ENCODE data around the gene ATOX1.

DNA sequence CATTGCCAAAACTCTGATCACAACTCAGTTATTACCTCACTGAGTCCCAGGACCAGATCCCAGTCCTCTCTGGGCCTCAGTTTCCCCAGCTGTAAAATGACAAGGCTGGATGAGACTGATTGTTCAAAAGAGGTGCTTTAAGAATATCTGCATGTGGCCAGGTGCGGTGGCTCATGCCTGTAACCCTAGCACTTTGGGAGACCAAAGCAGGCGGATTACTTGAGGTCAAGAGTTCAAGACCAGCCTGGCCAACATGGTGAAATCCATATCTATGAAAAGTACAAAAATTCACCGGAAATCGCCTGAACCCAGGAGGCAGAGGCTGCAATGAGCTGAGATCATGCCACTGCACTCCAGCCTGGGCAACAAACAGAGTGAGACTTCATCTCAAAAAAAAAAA lies 8.3 kb downstream of the ATOX1 start:
- TF ChIP-seq EZH2phosphoT487 (IDR thresholded peaks at IDR 0.05; ENCODE audit: borderline replicate concordance, low read depth, low read length), result no peak
- TF ChIP-seq, protein P1, sequence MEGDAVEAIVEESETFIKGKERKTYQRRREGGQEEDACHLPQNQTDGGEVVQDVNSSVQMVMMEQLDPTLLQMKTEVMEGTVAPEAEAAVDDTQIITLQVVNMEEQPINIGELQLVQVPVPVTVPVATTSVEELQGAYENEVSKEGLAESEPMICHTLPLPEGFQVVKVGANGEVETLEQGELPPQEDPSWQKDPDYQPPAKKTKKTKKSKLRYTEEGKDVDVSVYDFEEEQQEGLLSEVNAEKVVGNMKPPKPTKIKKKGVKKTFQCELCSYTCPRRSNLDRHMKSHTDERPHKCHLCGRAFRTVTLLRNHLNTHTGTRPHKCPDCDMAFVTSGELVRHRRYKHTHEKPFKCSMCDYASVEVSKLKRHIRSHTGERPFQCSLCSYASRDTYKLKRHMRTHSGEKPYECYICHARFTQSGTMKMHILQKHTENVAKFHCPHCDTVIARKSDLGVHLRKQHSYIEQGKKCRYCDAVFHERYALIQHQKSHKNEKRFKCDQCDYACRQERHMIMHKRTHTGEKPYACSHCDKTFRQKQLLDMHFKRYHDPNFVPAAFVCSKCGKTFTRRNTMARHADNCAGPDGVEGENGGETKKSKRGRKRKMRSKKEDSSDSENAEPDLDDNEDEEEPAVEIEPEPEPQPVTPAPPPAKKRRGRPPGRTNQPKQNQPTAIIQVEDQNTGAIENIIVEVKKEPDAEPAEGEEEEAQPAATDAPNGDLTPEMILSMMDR (conservative IDR thresholded peaks at IDR 0.05; ENCODE audit: low read length), result no peak

Data from OCI-LY7 (cell line).